Hematopoietic multipotent progenitor cell treated with erythropoietin and hydrocortisone succinate and interleukin-3 and kit ligand, for 15 days (in vitro differentiated cells): Measurements from ENCODE around the gene USP25.

Experiments used
- DNase-seq: peaks from one replicate; pipeline ENCODE4 v3.0.0-alpha.2; 2015; ENCODE audit warnings: low spot score

The USP25 gene

DNA sequence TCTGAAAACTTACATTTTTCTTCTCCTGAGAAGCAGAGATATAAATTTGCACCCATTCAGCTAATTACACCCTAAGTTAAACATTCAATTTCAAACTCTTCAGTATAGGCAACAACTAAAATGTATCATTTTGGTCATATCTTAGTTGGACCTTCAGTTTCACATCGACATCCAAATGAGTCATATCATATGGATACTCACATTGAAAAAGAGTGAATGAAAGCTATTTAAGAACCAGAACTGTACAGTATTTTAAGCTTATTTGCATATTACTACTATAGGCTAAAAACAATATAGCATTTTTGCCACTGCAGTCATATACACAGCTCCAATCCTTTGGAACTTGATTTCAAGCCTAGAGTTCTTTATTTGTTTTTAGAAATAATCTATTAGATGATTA, 33.6 kb downstream of the USP25 start:
- DNase-seq: no peak

DNA sequence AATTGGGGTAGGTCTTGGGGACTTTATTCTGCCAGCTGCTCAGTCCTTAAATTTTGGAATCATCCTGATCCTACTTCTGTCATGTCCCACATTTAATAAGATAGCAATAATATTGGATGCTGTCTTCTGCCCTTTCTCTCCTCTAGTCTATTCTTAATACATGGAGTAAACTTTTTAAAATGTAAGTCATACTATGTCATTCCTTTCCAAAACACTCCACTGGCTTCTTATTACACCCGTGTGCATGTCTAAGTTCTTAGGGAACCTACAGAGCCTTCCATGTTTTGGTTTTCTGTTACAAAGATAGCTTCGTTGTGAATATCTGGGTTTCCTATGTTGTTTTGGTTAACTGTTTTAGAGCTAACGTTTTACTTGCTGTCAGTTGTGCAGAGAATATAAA, 35.1 kb downstream of the USP25 start:
- no peak for DNase-seq

DNA sequence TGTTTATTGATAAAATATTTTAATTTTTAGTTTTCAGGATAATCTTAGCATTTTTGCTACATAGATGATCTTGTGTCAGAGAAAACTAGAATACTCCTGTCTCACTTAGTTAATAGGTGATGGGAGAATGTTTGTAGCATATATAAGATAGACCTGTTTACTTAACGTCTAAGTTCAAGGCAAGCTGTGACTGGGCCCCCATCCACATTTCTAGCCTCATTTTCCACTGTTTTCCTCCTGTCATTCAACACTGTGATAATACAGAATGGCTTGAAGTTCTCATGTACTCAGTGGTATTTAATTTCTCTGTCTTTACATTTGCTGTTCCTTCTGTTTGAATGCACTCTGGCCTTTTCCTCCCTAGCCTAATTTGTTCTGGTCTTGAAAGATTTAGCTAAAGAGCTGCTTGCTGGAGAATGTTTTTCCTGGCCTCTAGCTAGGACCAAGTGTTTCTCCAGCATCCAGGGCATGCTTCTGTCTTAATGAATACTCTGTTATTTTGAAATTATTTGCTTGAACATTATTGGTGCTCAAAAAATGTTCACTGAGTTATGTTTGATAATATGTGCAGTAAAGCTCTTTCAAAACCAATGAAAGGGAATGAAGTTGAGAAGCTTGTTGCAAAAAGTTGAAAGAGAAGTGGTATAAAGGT, 37.3 kb downstream of the USP25 start:
- no peak for DNase-seq

GRCh38 chr21:15768045-15768601, 38.3 kb downstream of the USP25 start:
- no peak for DNase-seq

DNA sequence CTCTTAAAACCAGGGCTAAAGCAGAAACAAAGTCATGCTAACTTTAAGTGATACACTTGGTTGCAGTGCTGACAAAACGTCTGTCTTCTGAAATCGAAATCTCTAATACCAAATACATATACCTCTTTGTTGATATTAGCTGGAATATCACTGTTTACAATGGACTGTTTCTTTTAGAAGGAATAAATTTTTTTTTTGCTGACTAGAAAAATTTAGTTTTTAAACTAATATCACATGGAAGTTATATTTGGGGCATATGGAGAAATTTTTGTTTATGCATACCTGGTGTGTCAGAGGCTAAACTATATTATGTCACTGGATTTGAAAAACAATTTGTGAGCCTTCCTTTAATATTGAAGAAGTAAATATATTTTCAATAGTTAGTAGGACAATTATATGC, 39.1 kb downstream of the USP25 start:
- DNase-seq: no peak

GRCh38 chr21:15771311-15771710, 41.5 kb downstream of the USP25 start:
- no peak for DNase-seq

DNA sequence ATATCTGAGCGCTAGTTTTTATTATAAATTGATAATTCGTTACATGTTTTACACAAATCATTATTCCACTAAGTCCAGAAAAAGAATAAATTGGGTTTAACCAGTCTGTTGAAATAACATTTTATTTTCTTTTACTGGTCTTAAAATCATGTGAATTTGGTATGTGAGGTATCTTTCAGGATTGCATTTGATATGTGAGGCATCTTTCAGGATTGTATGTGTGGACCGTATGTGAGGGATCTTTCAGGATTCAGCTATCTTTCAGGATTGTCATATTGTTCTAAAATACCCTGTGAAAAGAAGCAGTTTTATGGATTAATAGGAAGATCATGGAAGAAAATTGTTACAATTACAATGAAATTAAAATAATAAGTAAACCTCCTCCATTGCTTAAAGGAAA, 42.9 kb downstream of the USP25 start:
- DNase-seq: no peak

DNA sequence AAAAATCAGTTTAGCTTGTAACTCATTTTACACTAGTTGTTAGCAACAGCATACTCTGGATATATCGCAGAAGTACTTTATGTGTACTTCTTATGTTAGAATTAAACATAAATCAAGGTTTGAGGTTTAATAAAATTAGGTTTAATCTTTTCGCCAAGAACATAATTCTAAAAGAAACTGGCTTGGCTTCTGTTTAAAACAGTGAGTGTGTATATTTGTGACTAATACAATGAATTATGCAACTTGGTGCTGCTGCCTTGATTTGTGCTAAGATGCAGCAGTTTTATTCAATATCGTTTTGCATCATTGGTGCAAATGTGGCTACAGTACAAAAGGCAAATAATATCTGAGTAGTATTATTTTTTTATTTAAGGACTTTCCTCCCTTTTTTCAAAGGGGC, 44.8 kb downstream of the USP25 start:
- DNase-seq: no peak

DNA sequence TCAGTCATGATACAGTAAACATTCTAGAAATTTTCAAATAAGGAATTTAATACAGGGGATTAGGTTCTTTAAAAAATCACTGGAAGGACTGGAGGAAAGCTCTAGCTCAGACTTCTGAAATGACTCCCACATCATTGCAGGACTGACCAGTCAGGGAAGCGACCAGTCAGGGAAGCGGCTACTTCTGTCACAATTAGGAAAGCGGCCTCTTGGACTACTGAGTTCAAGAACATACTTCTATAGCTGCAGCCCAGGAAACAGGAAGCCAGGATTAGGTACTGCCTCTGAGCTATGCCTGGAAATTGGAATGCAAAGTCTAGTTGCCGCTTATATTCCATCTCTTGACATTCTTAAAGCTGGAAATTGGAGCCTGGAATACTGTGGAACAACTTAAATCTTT, 45.5 kb downstream of the USP25 start:
- no peak for DNase-seq

DNA sequence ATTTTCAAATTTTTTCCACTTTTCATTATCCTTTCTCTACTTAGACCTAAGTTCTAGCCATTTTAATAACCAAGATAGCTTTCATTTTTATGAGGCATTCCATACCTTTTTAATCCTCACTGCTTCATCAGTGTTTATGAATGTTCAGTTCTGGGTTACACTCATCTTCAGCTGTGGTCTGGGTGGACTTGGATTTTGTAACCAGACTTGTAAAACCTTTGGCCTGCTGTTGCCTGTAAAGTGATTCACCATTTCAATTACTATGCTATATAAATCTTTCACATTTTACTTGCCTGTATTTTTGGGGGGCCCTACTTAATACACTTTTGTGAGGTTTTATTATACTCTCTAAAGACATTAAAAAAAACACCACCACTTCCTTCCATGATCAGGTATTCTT, 46.2 kb downstream of the USP25 start:
- DNase-seq: no peak

DNA sequence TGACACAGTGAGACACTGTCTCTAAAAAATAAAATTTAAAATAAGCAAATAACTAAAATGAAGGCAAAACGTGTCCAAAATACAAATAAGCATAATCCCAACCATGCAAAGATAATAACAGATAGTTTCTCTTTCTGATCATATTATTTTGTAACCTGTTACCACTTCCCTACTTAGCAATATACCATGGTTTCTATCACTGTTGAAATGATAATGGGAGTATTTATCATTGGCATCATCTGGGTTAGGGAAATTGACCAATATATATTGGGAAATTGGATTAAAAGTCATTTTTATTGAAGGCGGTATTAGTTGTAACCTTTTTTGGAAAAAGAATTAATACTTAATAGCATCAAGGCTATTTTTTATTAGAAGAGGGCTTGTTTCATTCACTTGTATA, 47.0 kb downstream of the USP25 start:
- no peak for DNase-seq

DNA sequence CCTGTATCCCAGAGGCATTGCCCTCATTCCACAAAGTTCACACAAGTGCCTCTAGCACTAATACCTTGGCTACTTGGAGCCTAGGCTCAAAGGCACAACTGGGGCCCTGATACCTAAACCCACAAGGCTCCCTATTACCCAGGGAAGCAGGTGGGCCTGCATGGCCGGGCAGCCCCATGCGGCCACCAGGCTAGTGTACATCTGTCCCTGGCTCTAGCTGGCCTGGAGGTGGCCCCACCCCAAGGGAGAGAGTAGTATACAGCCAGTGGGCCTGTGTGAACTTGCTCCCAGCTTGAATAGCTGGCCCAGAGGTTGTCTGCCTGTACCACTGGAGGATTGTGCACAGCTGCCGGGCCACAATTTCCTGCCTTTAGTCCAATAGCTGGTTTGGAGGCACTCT, 52.2 kb downstream of the USP25 start:
- no peak for DNase-seq

DNA sequence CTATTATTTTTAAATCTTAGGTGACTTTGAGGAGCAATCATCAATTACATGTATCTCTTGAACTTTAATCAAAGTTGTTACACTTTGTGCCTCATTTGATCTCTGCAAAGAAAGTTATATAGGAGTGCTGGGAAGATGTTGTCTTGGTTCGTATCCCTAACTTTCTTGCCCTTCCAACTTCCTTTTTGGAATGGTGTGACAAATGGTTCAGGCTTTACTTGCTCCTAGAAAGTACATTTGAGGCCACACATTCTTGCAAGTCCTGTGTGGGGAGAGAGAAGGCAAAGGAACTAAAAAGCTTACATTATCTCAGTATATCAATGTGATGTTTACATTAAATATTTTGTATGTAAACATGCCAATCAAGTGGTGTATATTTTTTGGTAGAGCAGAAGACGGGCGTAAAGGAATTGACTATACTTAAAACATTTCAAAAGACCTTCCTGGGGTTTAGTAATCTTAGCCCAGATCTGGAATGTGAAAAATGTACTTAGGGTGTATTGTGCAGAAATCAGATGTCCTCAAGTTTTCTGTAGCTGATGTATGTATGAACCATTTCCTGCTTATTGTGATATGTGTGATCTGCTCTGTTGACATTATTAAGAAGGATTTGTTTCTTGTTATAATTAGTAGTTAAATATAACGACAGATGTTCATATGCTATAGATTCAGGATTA, 59.2 kb downstream of the USP25 start:
- no peak for DNase-seq

DNA sequence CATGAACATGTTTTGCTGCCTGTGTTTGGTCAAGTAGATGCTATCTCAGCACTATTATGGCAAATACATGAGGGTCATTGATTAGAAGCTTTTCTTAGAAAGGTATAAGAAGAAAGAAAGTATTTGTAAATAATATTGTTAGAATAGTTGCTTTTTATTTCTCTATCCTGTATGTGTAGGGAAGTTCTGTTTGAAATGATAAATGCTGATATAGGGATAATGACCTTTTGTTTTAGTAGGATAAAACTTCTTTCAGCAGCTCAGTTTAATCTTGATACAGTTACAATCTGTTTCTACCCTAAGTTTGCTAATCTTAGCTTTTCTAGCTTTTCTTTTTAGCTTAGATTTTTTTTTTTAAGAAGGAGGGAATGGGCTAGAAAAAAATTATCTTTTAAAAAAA, 63.3 kb downstream of the USP25 start:
- no peak for DNase-seq

GRCh38 chr21:15793550-15794235, 63.9 kb downstream of the USP25 start:
- no peak for DNase-seq

DNA sequence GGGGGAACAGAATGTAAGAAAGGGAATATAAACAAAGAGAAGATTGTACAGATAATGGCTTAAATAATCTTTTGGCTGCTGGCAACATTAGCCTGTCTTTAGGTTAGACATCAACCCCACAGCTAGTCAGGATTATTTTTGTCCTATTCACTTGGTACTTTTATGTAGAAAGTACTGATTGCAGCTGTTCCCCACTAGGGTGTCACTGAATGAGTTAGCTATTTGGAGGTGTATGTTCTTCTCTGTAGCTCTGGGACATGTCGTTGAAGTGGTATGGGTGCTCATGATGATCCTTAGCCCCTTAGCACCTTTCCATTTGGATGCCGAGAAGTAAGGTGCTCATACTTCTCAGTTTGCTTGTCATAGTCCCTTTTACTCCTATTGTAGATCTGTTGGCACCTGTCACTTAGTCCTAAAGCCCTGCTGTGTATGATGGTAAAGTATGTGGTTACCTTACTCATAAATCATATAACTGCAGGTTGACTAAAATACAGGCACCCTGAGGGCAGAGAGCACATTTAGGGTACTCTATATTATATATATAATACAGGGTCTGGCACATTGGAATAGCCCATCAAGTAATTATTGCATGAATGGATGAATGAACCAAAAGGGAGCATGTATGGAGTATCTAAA, 64.6 kb downstream of the USP25 start:
- no peak for DNase-seq

DNA sequence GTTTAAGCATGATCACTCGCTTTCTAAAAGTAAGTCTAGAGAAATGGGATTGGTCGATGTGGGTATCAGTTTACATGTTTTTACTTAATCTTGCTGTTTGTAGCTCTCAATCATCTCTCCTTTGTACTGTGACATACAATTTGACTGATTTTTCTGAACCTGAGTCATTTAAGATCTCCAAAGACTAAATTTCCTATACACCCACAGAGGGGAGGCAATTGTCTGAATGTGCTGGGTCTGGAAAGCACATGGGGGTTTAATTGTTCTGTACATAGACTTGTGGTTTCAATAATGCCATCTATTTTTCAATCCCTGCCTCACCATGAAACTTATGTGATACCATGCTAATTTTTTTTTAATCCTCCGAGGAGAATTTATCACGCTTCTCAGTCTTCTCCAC, 65.8 kb downstream of the USP25 start:
- no peak for DNase-seq

- no peak for DNase-seq
Measured at GRCh38 chr21:15797577-15798363, 68.0 kb downstream of the USP25 start.

DNA sequence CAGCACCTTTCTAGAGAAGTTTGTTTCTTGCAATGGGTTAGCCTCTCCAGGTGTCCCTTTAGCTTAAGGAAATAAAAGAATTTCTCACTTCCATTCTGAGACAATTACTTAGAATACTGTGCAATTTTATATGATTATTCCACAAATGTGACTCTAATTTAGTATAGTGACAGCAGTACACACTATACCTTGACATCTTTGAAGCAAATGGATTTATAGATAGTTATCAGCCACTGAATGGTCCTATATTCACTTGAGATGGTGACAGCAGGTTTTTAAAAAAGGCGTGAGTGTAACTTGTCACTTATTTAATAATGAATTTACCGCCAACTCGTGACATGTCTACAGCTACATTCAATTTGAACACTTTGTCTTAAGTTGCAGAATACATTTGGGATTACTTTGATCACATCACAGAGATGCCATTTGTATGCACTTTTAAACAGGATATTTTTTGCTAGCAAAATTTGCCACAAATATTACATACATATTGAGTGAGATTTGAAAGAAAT, 71.6 kb downstream of the USP25 start:
- no peak for DNase-seq

- DNase-seq: no peak
Measured at GRCh38 chr21:15804247-15805005, 74.6 kb downstream of the USP25 start.

DNA sequence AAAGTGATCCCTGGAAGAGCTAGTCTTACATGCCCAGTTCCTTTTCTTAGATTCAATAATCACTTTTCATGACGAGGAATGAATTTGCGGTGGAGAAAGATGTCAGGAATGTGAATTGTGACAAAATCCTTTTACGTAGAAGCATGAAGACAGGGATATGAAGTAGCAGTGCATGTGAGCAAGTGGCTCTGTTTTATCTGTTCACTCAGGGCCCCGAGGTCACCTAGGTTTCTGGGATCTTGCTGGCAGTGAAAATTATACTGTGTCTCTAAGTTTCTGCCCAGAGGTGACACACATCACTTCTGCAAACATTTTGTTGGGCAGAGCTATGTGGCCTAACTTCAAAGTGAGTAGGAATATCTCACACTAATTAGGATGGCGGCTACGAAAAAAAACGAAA, 79.3 kb downstream of the USP25 start:
- DNase-seq: no peak
